ENCODE data around the gene ZNF570.

ZNF570 gene

GRCh38 chr19:37519890-37520289 is 50.7 kb downstream of the ZNF570 start:
- Histone ChIP-seq H3K9me3 (ENCODE audit: low read depth, low read length) (no peaks in the 10 kb centered on the region), H3K36me3 (ENCODE audit: insufficient read depth, low read length) (no peaks in the 10 kb centered on the region), H3K9ac (ENCODE audit: insufficient read length) (no peak overlapping the region), H3K4me3 (no peak overlapping the region), H3K27ac (no peak overlapping the region)
- no peak for DNase-seq (ENCODE audit: low read depth, low spot score)
- TF ChIP-seq EZH2 (IDR thresholded peaks at IDR 0.05) (no peak), FOXP2 (optimal IDR thresholded peaks at IDR 0.05; ENCODE audit: control extremely low read depth, extremely low read length, insufficient read depth) (no peak), POLR2AphosphoS5 (IDR thresholded peaks at IDR 0.05; ENCODE audit: borderline replicate concordance, low read depth, low read length) (no peak)

- no peak for DNase-seq (ENCODE audit: low read depth, low spot score)
- H3K27ac ChIP-seq, result no peak overlapping the region
- H3K9ac ChIP-seq (ENCODE audit: insufficient read length), result no peak overlapping the region
- no peak overlapping the region for H3K4me3 ChIP-seq
- TF ChIP-seq FOXP2 (optimal IDR thresholded peaks at IDR 0.05; ENCODE audit: control extremely low read depth, extremely low read length, insufficient read depth) (no peak), POLR2AphosphoS5 (IDR thresholded peaks at IDR 0.05; ENCODE audit: borderline replicate concordance, low read depth, low read length) (no peak), EZH2 (IDR thresholded peaks at IDR 0.05) (no peak)
- no peaks in the 10 kb centered on the region for H3K36me3 ChIP-seq (ENCODE audit: insufficient read depth, low read length)
- H3K9me3 ChIP-seq (ENCODE audit: low read depth, low read length), result no peaks in the 10 kb centered on the region; the same call in 1 of the 2 replicates
Observed at GRCh38 chr19:37537391-37537947, 68.3 kb downstream of the ZNF570 start.

Data from SK-N-MC (cell line).